Measurements from ENCODE around the gene WDR88. TPM values are rescaled to one million over a fixed set of nuclear protein-coding genes. Genes with fewer than 3 reads are reported as not detected.
"Not testable (repeated sequence)": the region's sequence is repeated elsewhere in the genome, so short reads cannot be mapped to it uniquely, and the experiment has no call there.

The WDR88 gene
- total RNA-seq, 1 donor from 2014 or later, result not detected

GRCh38 chr19:33139165-33139564 is 7.3 kb downstream of the WDR88 start:
- DNase-seq (ENCODE audit: low read depth), result no peak
- TF ChIP-seq CTCF (conservative IDR thresholded peaks at IDR 0.05; ENCODE audit: low read depth, low read length), result no peak

GRCh38 chr19:33143897-33144405 is 12.0 kb downstream of the WDR88 start:
- no peak for DNase-seq (ENCODE audit: low read depth)
- no peak overlapping the region for H3K4me3 ChIP-seq (ENCODE audit: low read depth, low read length)

More at GRCh38 chr19:33139165-33139564, 7.3 kb downstream of the WDR88 start:
- no peak overlapping the region for H3K4me3 ChIP-seq (ENCODE audit: low read depth, low read length)

DNA sequence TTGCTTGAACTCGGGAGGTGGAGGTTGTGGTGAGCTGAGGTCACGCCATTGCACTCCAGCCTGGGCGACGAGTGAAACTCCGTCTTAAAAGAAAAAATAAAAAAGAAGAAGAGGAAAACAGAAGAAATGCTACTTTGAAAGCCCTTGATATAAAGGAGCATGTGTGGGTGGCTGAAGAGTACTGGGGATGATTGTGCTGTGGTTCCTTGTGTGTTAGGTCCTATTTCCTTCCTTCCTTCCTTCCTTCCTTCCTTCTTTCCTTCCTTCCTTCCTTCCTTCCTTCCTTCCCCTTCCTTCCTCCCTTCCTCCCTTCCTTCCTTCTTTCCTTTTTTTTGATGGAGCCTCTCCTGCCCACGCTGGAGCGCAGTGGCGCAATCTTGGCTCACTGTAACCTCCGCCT is 14.3 kb downstream of the WDR88 start:
- no peak for DNase-seq (ENCODE audit: low read depth)
- H3K4me3 ChIP-seq (ENCODE audit: low read depth, low read length), result no peak overlapping the region
- TF ChIP-seq CTCF (conservative IDR thresholded peaks at IDR 0.05; ENCODE audit: low read depth, low read length), result no peak

More at GRCh38 chr19:33143897-33144405, 12.0 kb downstream of the WDR88 start:
- peak; percentile 95 for TF ChIP-seq CTCF (conservative IDR thresholded peaks at IDR 0.05; ENCODE audit: low read depth, low read length)

- peak; percentile 10 for TF ChIP-seq CTCF (conservative IDR thresholded peaks at IDR 0.05; ENCODE audit: low read depth, low read length)
- no peak overlapping the region for H3K4me3 ChIP-seq (ENCODE audit: low read depth, low read length)
- no peak for DNase-seq (ENCODE audit: low read depth)
Observed at GRCh38 chr19:33147538-33147937, 15.6 kb downstream of the WDR88 start.

DNA sequence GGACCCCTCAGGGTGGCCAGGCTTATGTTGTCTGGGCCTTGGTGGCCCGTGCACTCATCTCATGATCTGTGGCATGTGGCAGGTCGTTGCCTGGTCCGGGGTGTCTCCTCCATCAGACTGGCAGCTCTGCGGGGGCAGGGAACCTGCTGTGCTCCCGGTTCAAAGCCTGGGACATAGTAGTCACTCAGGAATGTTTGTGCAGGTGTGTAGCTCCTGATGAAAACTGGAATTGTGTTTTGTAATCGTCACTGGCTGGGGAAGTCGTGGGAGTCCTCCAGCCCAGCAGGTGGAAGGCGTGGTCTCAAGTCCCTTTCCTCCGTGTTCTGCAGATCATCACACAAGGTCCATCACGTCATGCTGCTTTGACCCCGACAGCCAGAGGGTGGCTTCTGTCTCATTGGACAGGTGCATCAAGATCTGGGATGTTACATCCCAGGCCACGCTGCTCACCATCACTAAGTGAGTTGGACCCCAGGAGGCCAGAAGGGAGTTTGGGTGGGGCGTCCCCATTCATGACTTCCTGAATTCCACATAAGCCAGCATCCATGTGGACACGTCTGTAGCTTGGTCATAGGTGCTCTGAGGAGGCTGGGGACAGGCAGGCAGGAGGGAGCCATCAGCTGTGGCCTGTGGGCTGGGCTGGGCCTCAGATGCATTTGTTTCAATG is 19.1 kb downstream of the WDR88 start:
- no peak for TF ChIP-seq CTCF (conservative IDR thresholded peaks at IDR 0.05; ENCODE audit: low read depth, low read length)
- H3K4me3 ChIP-seq (ENCODE audit: low read depth, low read length), result no peak overlapping the region
- no peak for DNase-seq (ENCODE audit: low read depth)

DNA sequence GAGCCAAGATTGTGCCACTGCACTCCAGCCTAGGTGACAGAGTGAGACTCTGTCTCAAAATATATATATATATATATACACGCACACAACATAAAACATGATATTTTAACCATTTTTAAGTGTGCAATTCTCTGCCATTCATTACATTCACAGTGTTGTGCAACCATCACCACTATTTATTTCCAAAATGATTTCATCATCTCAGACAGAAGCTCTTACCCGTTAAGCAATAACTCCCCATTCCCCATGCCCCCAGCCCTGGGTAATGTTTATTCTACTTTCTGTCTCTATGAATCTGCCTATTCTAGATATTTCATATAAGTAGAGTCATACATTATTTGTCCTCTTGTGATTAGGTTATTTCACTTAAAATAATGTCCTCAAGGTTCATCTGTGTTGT is 20.3 kb downstream of the WDR88 start:
- no peak for TF ChIP-seq CTCF (conservative IDR thresholded peaks at IDR 0.05; ENCODE audit: low read depth, low read length)
- DNase-seq (ENCODE audit: low read depth), result no peak
- no peak overlapping the region for H3K4me3 ChIP-seq (ENCODE audit: low read depth, low read length)

GRCh38 chr19:33152625-33153024 is 20.7 kb downstream of the WDR88 start:
- DNase-seq (ENCODE audit: low read depth), result not testable (repeated sequence)

GRCh38 chr19:33154313-33154712 is 22.4 kb downstream of the WDR88 start:
- H3K4me3 ChIP-seq (ENCODE audit: low read depth, low read length); DNase-seq (ENCODE audit: low read depth): not testable (repeated sequence)

More at GRCh38 chr19:33152625-33153024, 20.7 kb downstream of the WDR88 start:
- H3K4me3 ChIP-seq (ENCODE audit: low read depth, low read length), result not testable (repeated sequence)

All from epithelial cell of proximal tubule (primary cell).